Stimulated activated naive CD8-positive, alpha-beta T cell treated with anti-CD3 and anti-CD28 coated beads, Interleukin-15, Interleukin-2, amounts not matched to agents 100 ng/mL and 50 ng/mL, for 24 hours (primary cell): ENCODE data around the gene KLRG1.

Experiments
- H3K27ac Mint-ChIP-seq: one replicate; pipeline ENCODE4 v1.8.0; 2021; ENCODE audit warnings: mild to moderate bottlenecking, mixed read lengths
- H3K27me3 Mint-ChIP-seq: one replicate; pipeline ENCODE4 v1.8.0; 2021; ENCODE audit warnings: mixed read lengths
- H3K36me3 Mint-ChIP-seq: one replicate; pipeline ENCODE4 v1.8.0; 2021; ENCODE audit warnings: low read depth, mixed read lengths
- H3K4me1 Mint-ChIP-seq: one replicate; pipeline ENCODE4 v1.8.0; 2021; ENCODE audit warnings: low read depth, mixed read lengths
- H3K4me3 Mint-ChIP-seq: one replicate; pipeline ENCODE4 v1.8.0; 2021; ENCODE audit warnings: mild to moderate bottlenecking, mixed read lengths
- H3K9me3 Mint-ChIP-seq: one replicate; pipeline ENCODE4 v1.8.0; 2021; ENCODE audit warnings: mixed read lengths

The KLRG1 gene

GRCh38 chr12:8957561-8957960 lies 31.8 kb upstream of the KLRG1 start:
- H3K4me1 Mint-ChIP-seq, result peaks cover 71% of the 10 kb centered on the region

GRCh38 chr12:8958066-8958465 lies 31.3 kb upstream of the KLRG1 start:
- Mint-ChIP-seq H3K4me3 (no peak overlapping the region), H3K4me1 (peaks cover 66% of the 10 kb centered on the region), H3K36me3 (peaks cover 14% of the 10 kb centered on the region), H3K27ac (no peak overlapping the region), H3K27me3 (no peaks in the 10 kb centered on the region), H3K9me3 (peaks cover 3% of the 10 kb centered on the region)

More at GRCh38 chr12:8957561-8957960, 31.8 kb upstream of the KLRG1 start:
- Mint-ChIP-seq H3K4me3 (no peak overlapping the region), H3K27me3 (no peaks in the 10 kb centered on the region), H3K9me3 (peaks cover 8% of the 10 kb centered on the region), H3K36me3 (peaks cover 19% of the 10 kb centered on the region), H3K27ac (no peak overlapping the region)

GRCh38 chr12:8960176-8960575 lies 29.2 kb upstream of the KLRG1 start:
- Mint-ChIP-seq H3K4me1 (peaks cover 49% of the 10 kb centered on the region), H3K36me3 (peaks cover 20% of the 10 kb centered on the region), H3K27ac (peak overlapping the region; percentile 3), H3K9me3 (peaks cover 5% of the 10 kb centered on the region), H3K4me3 (no peak overlapping the region), H3K27me3 (no peaks in the 10 kb centered on the region)

GRCh38 chr12:8968761-8969160 lies 20.6 kb upstream of the KLRG1 start:
- H3K27ac Mint-ChIP-seq, result no peak overlapping the region
- H3K4me3 Mint-ChIP-seq, result no peak overlapping the region
- peaks cover 20% of the 10 kb centered on the region for H3K9me3 Mint-ChIP-seq
- peaks cover 13% of the 10 kb centered on the region for H3K4me1 Mint-ChIP-seq
- H3K27me3 Mint-ChIP-seq, result no peaks in the 10 kb centered on the region
- H3K36me3 Mint-ChIP-seq, result peaks cover 25% of the 10 kb centered on the region

GRCh38 chr12:8969861-8970411 lies 19.4 kb upstream of the KLRG1 start:
- peaks cover 11% of the 10 kb centered on the region for H3K4me1 Mint-ChIP-seq
- H3K27ac Mint-ChIP-seq, result no peak overlapping the region
- H3K27me3 Mint-ChIP-seq, result no peaks in the 10 kb centered on the region
- H3K9me3 Mint-ChIP-seq, result peaks cover 17% of the 10 kb centered on the region
- H3K4me3 Mint-ChIP-seq, result no peak overlapping the region
- H3K36me3 Mint-ChIP-seq, result peaks cover 16% of the 10 kb centered on the region

- H3K27ac Mint-ChIP-seq, result no peak overlapping the region
These were observed 18.9 kb upstream of the KLRG1 start for GRCh38 chr12:8970432-8970831.

GRCh38 chr12:8980137-8980536 lies 9.2 kb upstream of the KLRG1 start:
- peaks cover 12% of the 10 kb centered on the region for H3K9me3 Mint-ChIP-seq
- no peaks in the 10 kb centered on the region for H3K27me3 Mint-ChIP-seq
- H3K4me3 Mint-ChIP-seq, result no peak overlapping the region
- no peak overlapping the region for H3K27ac Mint-ChIP-seq
- peaks cover 16% of the 10 kb centered on the region for H3K36me3 Mint-ChIP-seq
- peaks cover 7% of the 10 kb centered on the region for H3K4me1 Mint-ChIP-seq

More at GRCh38 chr12:8970432-8970831, 18.9 kb upstream of the KLRG1 start:
- H3K4me3 Mint-ChIP-seq, result no peak overlapping the region
- H3K27me3 Mint-ChIP-seq, result no peaks in the 10 kb centered on the region
- peaks cover 10% of the 10 kb centered on the region for H3K4me1 Mint-ChIP-seq
- H3K9me3 Mint-ChIP-seq, result peaks cover 17% of the 10 kb centered on the region
- H3K36me3 Mint-ChIP-seq, result peaks cover 15% of the 10 kb centered on the region

- Mint-ChIP-seq H3K4me1 (peaks cover 54% of the 10 kb centered on the region), H3K27ac (no peak overlapping the region), H3K9me3 (peaks cover 3% of the 10 kb centered on the region), H3K27me3 (no peaks in the 10 kb centered on the region), H3K4me3 (no peak overlapping the region), H3K36me3 (no peaks in the 10 kb centered on the region)
These were observed 4.1 kb upstream of the KLRG1 start for GRCh38 chr12:8985213-8985754.

- Mint-ChIP-seq H3K27ac (peak overlapping the region; percentile 73), H3K36me3 (no peaks in the 10 kb centered on the region), H3K9me3 (no peaks in the 10 kb centered on the region), H3K27me3 (no peaks in the 10 kb centered on the region), H3K4me1 (peaks cover 62% of the 10 kb centered on the region), H3K4me3 (no peak overlapping the region)
These were observed 2.2 kb upstream of the KLRG1 start for GRCh38 chr12:8987163-8987562.

GRCh38 chr12:8987685-8988084 lies 1.7 kb upstream of the KLRG1 start:
- no peaks in the 10 kb centered on the region for H3K36me3 Mint-ChIP-seq
- no peaks in the 10 kb centered on the region for H3K9me3 Mint-ChIP-seq
- H3K4me1 Mint-ChIP-seq, result peaks cover 67% of the 10 kb centered on the region
- peak overlapping the region; percentile 20 for H3K4me3 Mint-ChIP-seq
- H3K27ac Mint-ChIP-seq, result peak overlapping the region; percentile 73
- H3K27me3 Mint-ChIP-seq, result no peaks in the 10 kb centered on the region

- Mint-ChIP-seq H3K4me1 (peaks cover 79% of the 10 kb centered on the region), H3K27me3 (no peaks in the 10 kb centered on the region), H3K27ac (peak overlapping the region; percentile 93), H3K36me3 (peaks cover 5% of the 10 kb centered on the region), H3K9me3 (no peaks in the 10 kb centered on the region), H3K4me3 (peak overlapping the region; percentile 86)
These were observed 2.3 kb downstream of the KLRG1 start for GRCh38 chr12:8991371-8992345.

GRCh38 chr12:8993827-8994226 lies 4.5 kb downstream of the KLRG1 start:
- peak overlapping the region; percentile 68 for H3K4me3 Mint-ChIP-seq
- no peaks in the 10 kb centered on the region for H3K27me3 Mint-ChIP-seq
- peaks cover 73% of the 10 kb centered on the region for H3K4me1 Mint-ChIP-seq
- peak overlapping the region; percentile 45 for H3K27ac Mint-ChIP-seq
- H3K9me3 Mint-ChIP-seq, result no peaks in the 10 kb centered on the region
- H3K36me3 Mint-ChIP-seq, result peaks cover 5% of the 10 kb centered on the region

- Mint-ChIP-seq H3K27ac (peak overlapping the region; percentile 59), H3K4me3 (peak overlapping the region; percentile 68), H3K27me3 (no peaks in the 10 kb centered on the region), H3K36me3 (peaks cover 12% of the 10 kb centered on the region), H3K4me1 (peaks cover 72% of the 10 kb centered on the region), H3K9me3 (no peaks in the 10 kb centered on the region)
These were observed 5.9 kb downstream of the KLRG1 start for GRCh38 chr12:8995021-8995775.

GRCh38 chr12:8996682-8997405 lies 7.5 kb downstream of the KLRG1 start:
- Mint-ChIP-seq H3K4me3 (peak overlapping the region; percentile 6), H3K27ac (peak overlapping the region; percentile 83)

More at GRCh38 chr12:8996682-8997405, 7.5 kb downstream of the KLRG1 start:
- Mint-ChIP-seq H3K4me1 (peaks cover 78% of the 10 kb centered on the region), H3K27me3 (no peaks in the 10 kb centered on the region), H3K9me3 (no peaks in the 10 kb centered on the region), H3K36me3 (peaks cover 15% of the 10 kb centered on the region)
